ENCODE results near the gene SANBR. TPM values are rescaled to one million over a fixed set of nuclear protein-coding genes. Genes with fewer than 3 reads are reported as not detected.
"Not testable (repeated sequence)": the region's sequence is repeated elsewhere in the genome, so short reads cannot be mapped to it uniquely, and the experiment has no call there.

The SANBR gene
- 16.8 and 21.6 TPM in 2 replicates for total RNA-seq (2014; rRNA removed; shearing (Covaris generic))

DNA sequence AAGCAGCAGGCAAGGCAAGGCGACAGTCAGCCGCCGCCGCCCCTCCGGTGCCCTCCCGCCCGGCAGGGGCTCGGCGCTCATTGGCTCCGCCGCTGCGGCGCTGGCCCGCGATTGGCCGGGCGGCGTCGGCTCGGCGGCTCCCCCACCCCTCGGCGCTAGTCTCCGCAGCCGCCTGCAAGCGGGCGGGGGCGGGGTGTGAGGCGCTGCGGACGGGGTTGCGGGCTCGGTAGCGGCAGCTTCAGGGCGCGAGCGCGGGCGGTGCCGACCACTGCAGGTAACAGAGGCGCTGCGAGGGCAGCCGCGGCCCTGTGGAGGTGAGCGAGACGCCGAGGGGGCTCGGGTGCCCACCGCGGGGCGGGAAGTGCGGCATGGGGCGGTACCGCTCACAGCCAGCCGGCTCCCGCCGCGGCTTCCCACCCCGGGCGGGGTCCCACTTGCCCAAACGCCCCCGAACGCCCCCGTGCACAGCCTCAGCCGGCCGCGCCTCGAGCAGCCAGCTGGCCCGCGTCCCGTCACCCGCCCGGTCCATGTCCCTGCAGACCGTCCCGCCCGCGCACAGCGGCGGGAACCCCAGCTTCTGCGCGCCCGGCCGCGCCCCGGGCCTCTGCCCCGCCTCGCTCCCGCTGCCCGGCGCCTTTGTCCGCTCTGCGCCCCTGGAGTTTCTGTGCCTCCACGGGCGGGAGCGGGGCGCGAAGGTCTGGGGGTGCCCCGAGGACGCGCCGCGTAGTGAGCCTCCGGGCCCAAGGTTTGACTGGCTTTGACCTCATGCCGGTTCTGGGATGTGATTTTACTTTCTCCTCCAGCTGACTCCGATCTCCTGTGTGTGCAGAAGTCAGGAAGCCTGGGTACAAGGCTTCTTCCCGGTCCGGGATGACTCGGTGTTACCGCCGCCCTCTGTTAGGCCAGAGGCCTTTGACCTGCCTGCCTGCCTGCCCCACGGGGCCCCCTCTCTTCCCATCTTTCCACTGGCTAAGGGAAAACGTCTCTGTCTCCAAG lies at the start of gene SANBR:
Gene SANBR, plus strand, starts transcription at position 158 of the 996 bp plus-strand sequence. CDS start 4,480 bp downstream, outside the sequence.
- Histone ChIP-seq H3K27me3 (no peaks in the 10 kb centered on the region), H3K36me3 (peaks cover 8% of the 10 kb centered on the region), H3K4me3 (peak within 1 kb of the TSS; percentile 96), H3K9me3 (replicated peaks) (no peaks in the 10 kb centered on the region), H3K27ac (peak within 1 kb of the TSS; percentile 59), H3K4me1 (peaks cover 3% of the 10 kb centered on the region; the same call in 1 of the 2 replicates)
- peak; percentile 89 to 94 for DNase-seq

DNA sequence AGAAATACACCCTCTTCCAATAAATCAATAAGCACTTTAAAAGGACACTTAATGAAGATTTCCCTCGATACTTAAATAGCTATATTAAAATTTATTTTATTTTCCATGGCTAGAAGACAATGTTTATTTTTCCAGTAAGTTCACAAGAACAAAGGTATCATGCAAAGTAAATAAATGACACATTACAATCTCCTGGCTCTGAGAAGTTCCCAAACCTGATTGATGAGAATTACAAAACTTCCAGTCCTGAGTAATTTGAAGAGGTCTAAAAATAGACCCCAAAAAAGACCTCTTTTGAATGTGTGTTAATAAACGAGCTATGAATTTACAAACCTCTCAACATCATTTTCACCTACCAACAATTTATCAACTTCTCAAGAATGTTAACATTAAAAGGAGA lies 49.7 kb upstream of the SANBR start:
- peaks cover 3% of the 10 kb centered on the region; the same call in 1 of the 2 replicates for H3K4me1 ChIP-seq
- peak overlapping the region; percentile 82 for H3K4me3 ChIP-seq
- no peak for DNase-seq
- no peak overlapping the region for H3K27ac ChIP-seq
- H3K9me3 ChIP-seq (replicated peaks), result no peaks in the 10 kb centered on the region
- H3K27me3 ChIP-seq, result no peaks in the 10 kb centered on the region
- peaks cover 2% of the 10 kb centered on the region; the same call in 1 of the 2 replicates for H3K36me3 ChIP-seq

DNA sequence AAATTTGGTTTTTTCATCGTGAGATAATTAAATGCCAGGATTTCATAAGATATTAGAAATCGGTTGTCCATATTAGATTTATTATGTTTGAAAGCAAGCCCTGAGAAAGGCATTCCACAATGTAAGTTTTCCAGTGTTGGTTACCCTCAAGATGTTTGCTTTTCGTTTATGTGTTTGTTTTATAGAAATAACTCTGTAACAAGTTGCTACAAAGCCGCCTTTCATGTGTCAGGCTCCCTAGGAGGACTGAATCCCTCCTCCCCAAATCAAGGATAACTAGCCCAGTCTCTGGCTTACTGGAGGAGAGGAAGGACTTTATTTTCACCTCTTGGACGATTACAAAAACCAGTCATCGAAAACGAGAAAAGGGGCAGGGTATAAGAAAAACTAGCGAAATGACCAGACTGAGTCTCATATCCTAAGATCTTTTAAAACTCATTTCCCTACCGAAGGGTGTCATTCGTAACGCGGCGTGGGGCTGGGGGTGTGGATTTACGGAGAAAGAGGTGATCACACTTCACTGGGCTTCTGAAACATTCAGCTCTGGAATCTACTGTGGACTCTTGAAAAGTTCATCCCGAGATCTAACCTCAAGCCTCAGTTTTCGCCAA lies 49.2 kb upstream of the SANBR start:
- H3K27me3 ChIP-seq, result no peaks in the 10 kb centered on the region
- no peak for DNase-seq
- H3K36me3 ChIP-seq, result peaks cover 4% of the 10 kb centered on the region; the same call in 1 of the 2 replicates
- peaks cover 3% of the 10 kb centered on the region; the same call in 1 of the 2 replicates for H3K4me1 ChIP-seq
- H3K27ac ChIP-seq, result no peak overlapping the region; the same call in 1 of the 2 replicates
- H3K9me3 ChIP-seq (replicated peaks), result no peaks in the 10 kb centered on the region
- H3K4me3 ChIP-seq, result peak overlapping the region; percentile 82

DNA sequence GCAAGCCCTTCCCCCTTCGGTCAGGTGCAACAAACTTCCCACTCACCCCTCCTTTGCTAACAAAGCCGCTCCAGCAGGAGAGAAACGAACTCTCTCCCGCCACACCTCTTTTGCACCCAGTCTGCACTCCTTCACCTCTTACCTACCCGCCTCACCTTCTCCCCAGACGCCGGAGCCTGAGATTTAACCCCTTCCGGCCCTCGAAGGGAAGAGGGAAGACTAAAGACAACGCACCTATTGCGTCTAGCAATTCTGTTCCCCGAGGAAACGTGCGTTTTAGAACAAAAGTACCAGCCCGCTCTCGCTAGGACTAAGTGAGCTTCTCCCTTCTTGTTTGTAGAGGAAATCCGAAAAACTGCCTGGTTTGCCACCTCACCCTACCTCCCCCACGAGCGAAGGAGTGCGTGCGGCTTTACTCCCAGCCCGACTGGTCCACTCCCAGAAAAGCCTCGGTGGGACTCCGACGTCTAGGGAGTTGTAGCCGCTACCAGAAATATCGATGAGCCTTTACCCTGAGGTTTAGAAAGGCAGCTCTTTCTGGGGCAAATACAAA lies 48.6 kb upstream of the SANBR start:
- Histone ChIP-seq H3K27ac (peak overlapping the region; percentile 75), H3K36me3 (peaks cover 4% of the 10 kb centered on the region), H3K27me3 (no peaks in the 10 kb centered on the region), H3K9me3 (replicated peaks) (no peaks in the 10 kb centered on the region), H3K4me3 (peak overlapping the region; percentile 82), H3K4me1 (no peaks in the 10 kb centered on the region)
- DNase-seq, result peak; percentile 78 to 88

DNA sequence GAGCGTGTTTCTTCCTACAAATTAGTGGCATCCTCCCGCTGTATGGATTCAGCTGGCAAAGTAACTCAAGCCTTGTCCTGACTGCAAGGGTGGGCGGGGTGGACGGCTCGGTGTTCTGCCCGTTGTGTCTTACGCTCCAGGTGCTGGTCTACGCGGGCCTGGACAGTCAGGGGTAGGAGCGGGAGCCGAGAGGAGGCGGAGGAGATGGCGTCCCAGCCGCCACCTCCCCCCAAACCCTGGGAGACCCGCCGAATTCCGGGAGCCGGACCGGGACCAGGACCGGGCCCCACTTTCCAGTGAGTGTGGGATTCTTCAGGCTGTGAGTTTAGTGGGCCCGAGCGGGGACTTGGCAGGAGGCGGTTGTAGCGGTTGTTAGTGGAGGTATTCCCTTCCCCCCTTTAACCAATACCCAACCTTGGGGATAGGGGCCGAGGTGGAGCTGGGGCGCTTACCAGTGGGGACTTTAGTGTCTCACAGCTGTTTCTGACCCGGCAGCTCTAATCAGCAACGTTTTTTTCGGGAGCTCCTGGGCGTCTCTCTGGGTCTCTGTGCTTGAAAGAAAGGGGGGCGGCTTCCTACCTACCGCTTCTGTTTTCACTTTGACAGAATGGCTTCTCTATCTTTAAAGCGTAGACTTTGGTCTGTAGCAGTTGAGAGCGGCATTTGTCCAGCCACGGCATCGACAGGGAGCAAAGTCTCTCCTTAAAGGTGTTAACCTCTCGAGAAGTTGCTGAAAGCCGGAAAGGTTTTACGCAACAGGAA lies 47.9 kb upstream of the SANBR start, which contains the start of the genes PEX13 and PUS10:
Gene PEX13, plus strand, starts transcription at position 165 of the 762 bp plus-strand sequence. Its CDS starts 40 bp downstream, at position 205.
Gene PUS10, minus strand, starts transcription at position 700 of the 762 bp plus-strand sequence. CDS start 6,365 bp downstream, outside the sequence.
- Histone ChIP-seq H3K36me3 (peaks cover 4% of the 10 kb centered on the region), H3K4me3 (peak within 1 kb of the TSS; percentile 82), H3K27me3 (no peaks in the 10 kb centered on the region), H3K4me1 (no peaks in the 10 kb centered on the region), H3K27ac (peak within 1 kb of the TSS; percentile 75), H3K9me3 (replicated peaks) (0 out of 2 replicates have a peak, but pooled peaks cover 3% of the 10 kb centered on the region)
- DNase-seq, result peak; percentile 88 to 91

DNA sequence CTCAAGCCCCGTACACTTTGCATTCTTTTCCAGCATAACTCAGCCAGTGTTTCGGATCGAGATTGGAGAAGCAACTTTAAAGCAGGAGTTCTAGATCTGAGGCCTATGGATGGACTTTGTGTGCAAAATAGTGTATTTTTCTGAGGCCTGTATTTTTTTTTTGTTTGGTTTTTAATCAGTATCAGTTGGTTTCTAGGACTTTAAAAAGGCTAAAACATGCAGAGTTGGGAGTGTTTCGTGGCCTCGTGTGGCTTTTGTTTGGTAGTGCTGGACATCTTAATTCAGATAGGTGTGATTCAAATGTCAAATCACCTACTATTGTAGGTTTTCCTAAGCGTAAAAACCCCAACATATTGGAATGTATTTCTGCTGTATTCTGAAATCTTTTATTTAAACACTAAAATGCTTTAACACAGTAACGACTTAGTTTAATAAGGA lies 47.3 kb upstream of the SANBR start:
- DNase-seq, result no peak
- Histone ChIP-seq H3K36me3 (peaks cover 5% of the 10 kb centered on the region), H3K4me1 (no peaks in the 10 kb centered on the region), H3K27ac (peak overlapping the region; percentile 75), H3K27me3 (no peaks in the 10 kb centered on the region), H3K4me3 (peak overlapping the region; percentile 82), H3K9me3 (replicated peaks) (0 out of 2 replicates have a peak, but pooled peaks cover 3% of the 10 kb centered on the region)

DNA sequence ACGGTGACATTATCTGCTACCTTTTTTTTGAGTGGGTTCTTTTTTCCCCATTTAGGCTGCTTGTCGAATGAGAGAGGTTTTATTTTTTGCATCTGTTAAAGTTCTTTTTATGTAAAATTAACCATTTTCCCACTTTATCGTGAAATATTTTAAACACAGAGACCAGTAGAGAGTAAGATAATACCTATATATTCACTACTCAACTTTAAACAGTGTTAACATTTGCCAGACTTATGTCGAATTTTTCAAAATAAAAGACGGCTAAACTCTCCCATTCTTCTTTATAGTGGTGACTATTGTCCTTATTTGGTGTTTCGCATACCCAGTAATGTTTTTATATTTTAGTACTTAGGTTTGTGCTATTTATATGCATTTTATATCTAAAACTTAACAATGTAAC lies 46.9 kb upstream of the SANBR start:
- peaks cover 8% of the 10 kb centered on the region for H3K36me3 ChIP-seq
- H3K4me1 ChIP-seq, result no peaks in the 10 kb centered on the region
- H3K27ac ChIP-seq, result no peak overlapping the region; the same call in 1 of the 2 replicates
- no peaks in the 10 kb centered on the region for H3K27me3 ChIP-seq
- peak overlapping the region; percentile 82 for H3K4me3 ChIP-seq
- H3K9me3 ChIP-seq (replicated peaks), result 0 out of 2 replicates have a peak, but pooled peaks cover 3% of the 10 kb centered on the region
- DNase-seq, result no peak

DNA sequence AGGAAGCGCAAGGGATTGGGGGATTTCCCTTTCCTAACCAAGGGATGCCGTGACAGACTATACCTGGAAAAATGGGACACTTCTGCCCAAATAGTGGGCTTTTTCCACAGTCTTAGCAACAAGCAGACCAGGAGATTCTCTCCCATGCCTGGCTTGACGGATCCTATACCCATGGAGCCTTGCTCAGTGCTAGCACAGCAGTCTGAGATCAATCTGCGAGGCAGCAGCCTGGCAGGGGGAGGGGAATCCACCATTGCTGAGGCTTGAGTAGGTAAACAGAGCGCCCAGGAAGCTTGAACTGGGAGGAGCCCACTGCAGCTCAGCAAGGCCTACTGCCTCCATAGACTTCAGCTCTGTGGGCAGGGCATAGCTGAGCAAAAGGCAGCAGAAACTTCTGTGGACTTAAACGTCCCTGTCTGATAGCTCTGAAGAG lies 44.4 kb upstream of the SANBR start:
- Histone ChIP-seq H3K27ac (no peak overlapping the region), H3K9me3 (replicated peaks) (0 out of 2 replicates have a peak, but pooled peaks cover 3% of the 10 kb centered on the region), H3K4me1 (no peaks in the 10 kb centered on the region), H3K27me3 (no peaks in the 10 kb centered on the region), H3K36me3 (peaks cover 11% of the 10 kb centered on the region), H3K4me3 (no peak overlapping the region)
- DNase-seq, result no peak

DNA sequence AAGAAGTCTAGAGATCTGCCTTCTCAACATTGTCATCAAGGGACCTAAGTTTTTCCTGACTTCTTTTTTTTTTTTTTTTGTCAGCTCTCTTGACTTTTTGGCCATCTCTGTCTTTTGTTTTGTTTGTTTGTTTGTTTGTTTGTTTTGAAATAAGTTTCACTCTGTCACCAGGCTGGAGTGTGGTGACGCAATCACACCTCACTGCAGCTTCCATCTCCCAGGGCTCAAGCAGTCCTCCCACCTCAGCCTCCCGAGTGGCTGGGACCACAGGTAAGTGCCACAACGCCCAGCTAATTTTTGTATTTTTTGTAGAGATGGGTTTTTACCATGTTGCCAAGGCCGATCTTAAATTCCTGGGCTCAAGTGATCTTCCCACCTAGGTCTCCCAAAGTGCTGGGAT lies 42.0 kb upstream of the SANBR start:
- H3K27ac ChIP-seq, result no peak overlapping the region
- H3K9me3 ChIP-seq (replicated peaks), result 0 out of 2 replicates have a peak, but pooled peaks cover 3% of the 10 kb centered on the region
- peaks cover 17% of the 10 kb centered on the region for H3K36me3 ChIP-seq
- no peaks in the 10 kb centered on the region for H3K27me3 ChIP-seq
- no peak overlapping the region for H3K4me3 ChIP-seq
- H3K4me1 ChIP-seq, result no peaks in the 10 kb centered on the region
- no peak for DNase-seq

DNA sequence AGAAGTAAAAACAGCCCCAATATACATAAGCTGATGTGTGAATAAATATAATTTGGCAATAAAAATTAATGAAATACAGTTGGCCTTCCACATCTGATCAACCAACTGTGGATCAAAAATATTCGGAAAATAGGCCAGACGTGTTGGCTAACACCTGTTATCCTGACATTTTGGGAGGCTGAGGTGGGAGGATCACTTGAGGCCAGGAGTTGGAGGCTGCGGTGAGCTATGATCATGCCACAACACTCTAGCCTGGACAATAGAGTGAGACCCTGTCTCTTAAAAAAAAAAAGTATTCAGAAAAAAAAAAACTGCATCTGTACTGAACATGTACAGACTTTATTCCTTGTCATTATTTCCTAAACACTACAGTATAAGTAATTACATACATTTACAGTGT lies 36.1 kb upstream of the SANBR start:
- Histone ChIP-seq H3K27ac (no peak overlapping the region), H3K9me3 (replicated peaks) (no peaks in the 10 kb centered on the region), H3K4me3 (no peak overlapping the region), H3K36me3 (peaks cover 38% of the 10 kb centered on the region), H3K4me1 (no peaks in the 10 kb centered on the region), H3K27me3 (no peaks in the 10 kb centered on the region)
- DNase-seq, result no peak

DNA sequence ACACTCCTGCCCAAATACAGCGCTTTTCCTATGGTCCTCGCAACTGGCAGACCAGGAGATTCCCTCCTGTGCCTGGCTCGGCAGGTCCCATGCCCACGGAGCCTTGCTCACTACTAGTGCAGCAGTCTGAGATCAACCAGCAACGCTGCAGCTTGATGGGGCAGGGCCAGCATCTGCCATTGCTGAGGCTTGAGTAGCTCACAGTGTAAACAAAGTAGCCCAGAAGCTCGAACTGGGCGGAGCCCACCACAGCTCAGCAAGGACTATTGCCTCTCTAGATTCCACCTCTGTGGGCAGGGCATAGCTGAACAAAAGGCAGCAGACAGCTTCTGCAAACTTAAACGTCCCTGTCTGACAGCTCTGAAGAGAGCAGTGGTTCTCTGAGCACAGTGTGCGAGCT lies 31.1 kb upstream of the SANBR start:
- DNase-seq; H3K4me3 ChIP-seq; H3K9me3 ChIP-seq (replicated peaks); H3K27ac ChIP-seq; H3K27me3 ChIP-seq; H3K4me1 ChIP-seq: not testable (repeated sequence)
- peaks cover 47% of the 10 kb centered on the region for H3K36me3 ChIP-seq

DNA sequence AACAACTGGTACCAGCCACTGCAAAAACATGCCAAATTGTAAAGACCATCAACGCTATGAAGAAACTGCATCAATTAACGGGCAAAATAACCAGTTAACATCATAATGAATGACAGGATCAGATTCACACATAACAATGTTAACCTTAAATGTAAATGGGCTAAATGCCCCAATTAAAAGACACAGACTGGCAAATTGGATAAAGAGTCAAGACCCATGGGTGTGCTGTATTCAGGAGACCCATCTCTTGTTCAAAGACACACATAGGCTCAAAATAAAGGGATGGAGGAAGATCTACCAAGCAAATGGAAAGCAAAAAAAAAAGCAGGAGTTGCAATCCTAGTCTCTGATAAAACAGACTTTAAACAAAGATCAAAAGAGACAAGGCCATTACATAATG lies 29.0 kb upstream of the SANBR start:
- peaks cover 43% of the 10 kb centered on the region for H3K36me3 ChIP-seq
- DNase-seq; H3K27ac ChIP-seq; H3K4me3 ChIP-seq; H3K27me3 ChIP-seq; H3K4me1 ChIP-seq; H3K9me3 ChIP-seq (replicated peaks): not testable (repeated sequence)

DNA sequence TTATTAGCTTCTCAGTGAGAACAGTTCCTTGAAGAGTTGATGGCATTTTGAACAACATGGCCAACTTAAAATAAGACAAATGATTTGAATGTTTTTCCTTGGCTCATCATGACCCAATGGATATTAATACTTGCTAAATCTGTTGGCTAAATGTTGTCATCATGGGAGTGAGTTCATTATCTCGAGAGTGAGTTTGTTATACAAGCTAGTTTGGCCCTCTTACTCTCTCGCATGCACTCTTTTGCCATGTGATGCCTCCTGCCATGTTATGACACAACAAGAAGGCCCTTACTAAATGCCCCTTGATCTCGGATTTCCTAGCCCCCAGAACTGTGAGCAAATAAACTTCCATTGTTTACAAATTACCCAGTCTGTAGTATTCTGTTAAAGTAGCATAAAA lies 22.9 kb upstream of the SANBR start:
- H3K4me1 ChIP-seq, result no peaks in the 10 kb centered on the region
- H3K27ac ChIP-seq, result no peak overlapping the region
- no peak for DNase-seq
- H3K9me3 ChIP-seq (replicated peaks), result 0 out of 2 replicates have a peak, but pooled peaks cover 2% of the 10 kb centered on the region
- no peak overlapping the region for H3K4me3 ChIP-seq
- H3K27me3 ChIP-seq, result no peaks in the 10 kb centered on the region
- H3K36me3 ChIP-seq, result peaks cover 16% of the 10 kb centered on the region

DNA sequence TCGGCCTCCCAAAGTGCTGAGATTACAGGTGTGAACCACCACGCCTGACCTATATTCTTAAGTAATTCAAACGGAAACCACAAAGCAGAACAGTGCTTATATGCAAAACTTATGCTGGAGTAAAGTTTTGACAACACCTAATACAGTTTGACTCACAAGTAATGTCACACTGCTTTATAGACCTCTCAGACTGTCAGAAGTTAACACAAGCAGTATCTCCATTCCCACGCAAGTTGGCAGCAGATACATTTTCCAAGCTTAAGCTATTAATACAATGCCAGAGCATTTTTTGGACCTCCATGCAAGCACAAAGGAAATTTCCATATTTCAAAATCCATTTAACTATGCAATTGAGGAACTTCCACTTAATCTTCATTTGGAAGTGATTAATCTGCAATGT lies 21.0 kb upstream of the SANBR start:
- no peaks in the 10 kb centered on the region for H3K27me3 ChIP-seq
- 0 out of 2 replicates have a peak, but pooled peaks cover 2% of the 10 kb centered on the region for H3K9me3 ChIP-seq (replicated peaks)

More for the DNA sequence above, 21.0 kb upstream of the SANBR start:
- no peak for DNase-seq
- no peak overlapping the region for H3K4me3 ChIP-seq
- no peak overlapping the region for H3K27ac ChIP-seq
- peaks cover 30% of the 10 kb centered on the region for H3K36me3 ChIP-seq
- H3K4me1 ChIP-seq, result no peaks in the 10 kb centered on the region
